Measurements from ENCODE around the gene PLCH2. TPM values are rescaled to one million over a fixed set of nuclear protein-coding genes. Genes with fewer than 3 reads are reported as not detected.

The PLCH2 gene
- total RNA-seq, 2 experiments from 2014 or later = 1.4 to 2.2 TPM

GRCh38 chr1:2545754-2546514 lies 69.8 kb downstream of the PLCH2 start:
- peaks cover 44% of the 10 kb centered on the region for H3K4me1 ChIP-seq (ENCODE audit: insufficient read depth, low read length, poor library complexity, severe bottlenecking)
- no peaks in the 10 kb centered on the region for H3K9me2 ChIP-seq (ENCODE audit: insufficient read depth, low read length)
- no peaks in the 10 kb centered on the region for H4K20me1 ChIP-seq (ENCODE audit: insufficient read depth, low read length)
- H3K9me3 ChIP-seq (ENCODE audit: low read length) = no peaks in the 10 kb centered on the region
- H3K4me2 ChIP-seq (ENCODE audit: low read length) = peak overlapping the region; percentile 94
- H3K36me3 ChIP-seq (ENCODE audit: insufficient read depth, low read length) = no peaks in the 10 kb centered on the region
- POLR2A ChIA-PET = interaction anchor here (0.6 to 3.7 kb wide), 4 partner anchors 19 to 780 kb away, joined by 3 to 15 read pairs (median 7); partner anchors contain the start of gene PANK4
- intact Hi-C loops (cut with micrococcal nuclease; ENCODE audit: unreplicated experiment) = loop anchor here (1.0 to 5.0 kb wide), 2 partner anchors 50 to 114 kb away; no protein-coding TSS in a partner anchor
- H3K79me2 ChIP-seq (ENCODE audit: insufficient read depth, low read depth, low read length) = no peaks in the 10 kb centered on the region
- peak overlapping the region; percentile 28; the same call in 1 of the 2 replicates for H2AFZ ChIP-seq (ENCODE audit: low read length)
- DNase-seq (ENCODE audit: low spot score) = peak; percentile 93
- peak overlapping the region; percentile 76 for H3K4me3 ChIP-seq (ENCODE audit: low read depth, low read length, poor library complexity, severe bottlenecking)
- CTCF ChIA-PET (ENCODE audit: unreplicated experiment) = no interaction called here
- TF ChIP-seq CTCF (conservative IDR thresholded peaks at IDR 0.05; ENCODE audit: low read length) (no peak), EZH2phosphoT487 (IDR thresholded peaks at IDR 0.05; ENCODE audit: borderline replicate concordance, low read depth, low read length) (no peak)
- peak overlapping the region; percentile 92 for H3K27ac ChIP-seq (ENCODE audit: low read depth, low read length, poor library complexity, severe bottlenecking)
- no TSS peak for BruUV-seq (replicated peaks)

DNA sequence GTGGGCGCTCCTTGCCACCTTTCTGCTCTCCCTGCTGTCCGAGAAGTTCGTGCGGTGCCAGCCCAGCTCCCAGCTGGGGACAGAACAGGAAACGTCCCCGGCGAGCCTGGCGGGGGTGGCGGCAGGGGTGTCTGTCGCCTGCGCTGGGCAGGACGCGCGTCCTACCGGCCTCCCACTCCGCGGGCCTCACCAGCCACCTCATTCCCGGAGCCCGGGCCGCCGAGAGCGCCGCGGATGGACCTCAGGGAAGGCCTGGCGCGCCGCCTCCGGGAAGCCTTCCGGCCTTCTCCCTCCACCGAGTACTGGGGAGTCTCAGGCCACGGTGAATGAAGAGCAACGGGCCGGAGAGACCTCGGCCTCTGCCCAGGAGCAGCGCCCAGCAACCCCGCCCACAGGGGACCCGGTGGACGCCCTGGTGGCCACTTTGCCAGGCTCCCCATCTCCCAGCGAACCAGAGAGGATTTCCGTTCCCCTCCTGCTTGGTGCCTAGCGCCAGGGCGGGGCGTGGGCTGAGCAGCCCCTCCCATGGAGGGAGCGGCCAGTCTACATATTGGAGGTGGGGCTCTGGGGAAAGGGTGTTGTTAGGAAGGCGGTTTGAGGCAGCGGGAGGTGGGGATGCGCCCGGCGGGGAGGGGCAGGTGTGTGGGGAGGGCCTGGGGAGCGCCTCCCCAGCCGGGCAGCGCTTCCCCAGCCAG lies 70.6 kb downstream of the PLCH2 start:
- peak overlapping the region; percentile 76 for H3K4me3 ChIP-seq (ENCODE audit: low read depth, low read length, poor library complexity, severe bottlenecking)
- intact Hi-C loops (cut with micrococcal nuclease; ENCODE audit: unreplicated experiment) = loop anchor here (1.0 to 5.0 kb wide), 3 partner anchors 20 to 114 kb away; partner anchors contain the start of gene PANK4
- no peak for TF ChIP-seq EZH2phosphoT487 (IDR thresholded peaks at IDR 0.05; ENCODE audit: borderline replicate concordance, low read depth, low read length)
- no peak for TF ChIP-seq CTCF (conservative IDR thresholded peaks at IDR 0.05; ENCODE audit: low read length)
- peak; percentile 88 for DNase-seq (ENCODE audit: low spot score)
- H3K9me2 ChIP-seq (ENCODE audit: insufficient read depth, low read length) = no peaks in the 10 kb centered on the region
- H3K27ac ChIP-seq (ENCODE audit: low read depth, low read length, poor library complexity, severe bottlenecking) = peak overlapping the region; percentile 92
- H3K4me1 ChIP-seq (ENCODE audit: insufficient read depth, low read length, poor library complexity, severe bottlenecking) = peaks cover 44% of the 10 kb centered on the region
- no peaks in the 10 kb centered on the region for H3K36me3 ChIP-seq (ENCODE audit: insufficient read depth, low read length)
- CTCF ChIA-PET (ENCODE audit: unreplicated experiment) = interaction anchor here (0.8 kb wide), 1 partner anchor 130 kb away, joined by 3 read pairs; no protein-coding TSS in a partner anchor
- POLR2A ChIA-PET = interaction anchor here (0.6 to 3.7 kb wide), 4 partner anchors 20 to 155 kb away, joined by 3 to 15 read pairs (median 8); partner anchors contain the start of genes MORN1 and PANK4
- peak overlapping the region; percentile 24; the same call in 1 of the 2 replicates for H2AFZ ChIP-seq (ENCODE audit: low read length)
- H3K79me2 ChIP-seq (ENCODE audit: insufficient read depth, low read depth, low read length) = no peaks in the 10 kb centered on the region
- no peaks in the 10 kb centered on the region for H3K9me3 ChIP-seq (ENCODE audit: low read length)
- H4K20me1 ChIP-seq (ENCODE audit: insufficient read depth, low read length) = no peaks in the 10 kb centered on the region
- BruUV-seq (replicated peaks) = no TSS peak
- H3K4me2 ChIP-seq (ENCODE audit: low read length) = peak overlapping the region; percentile 94
